Common myeloid progenitor, CD34-positive (primary cell): Measurements from ENCODE around the gene SAMD4A.
"Not testable (repeated sequence)": the region's sequence is repeated elsewhere in the genome, so short reads cannot be mapped to it uniquely, and the experiment has no call there.

Experiments used
- CTCF ChIA-PET: fragments of 350-600 bp; sonication (Branson Sonifier 250); formaldehyde crosslinking; loops from one replicate; lab custom pipeline; 2021; ENCODE audit warnings: antibody characterized with exemption; lab: Charles Lee
- POLR2A ChIA-PET: fragments of 350-600 bp; sonication (Branson Sonifier 250); formaldehyde crosslinking; loops from one replicate; lab custom pipeline; 2021; ENCODE audit warnings: antibody characterized with exemption; lab: Charles Lee
- DNase-seq, 3 donors: peaks; one replicate each; pipeline versions ENCODE4 v3.0.0 to v3.0.0-alpha.2; 2013
- H3K27ac ChIP-seq, 2 experiments: 1 replicate in 1 of 2; 2 replicates in 1 of 2; pipeline ENCODE4 v1.7.0; 2013; ENCODE audit warnings: inconsistent platforms in 2 of 2, low read length in 2 of 2, mild to moderate bottlenecking in 2 of 2, low read depth in 1 of 2, moderate library complexity in 1 of 2; ENCODE audit not compliant: severe bottlenecking in 2 of 2, insufficient read depth in 1 of 2, poor library complexity in 1 of 2
- H3K27me3 ChIP-seq, 5 experiments: replicated peaks in 2 of 5; 1 replicate in 3 of 5; 2 replicates in 2 of 5; pipeline versions ENCODE4 v1.6.1 to v1.7.0; 2013; ENCODE audit warnings: low read length in 4 of 5, mild to moderate bottlenecking in 2 of 5, moderate library complexity in 2 of 5, inconsistent platforms in 1 of 5; ENCODE audit not compliant: insufficient read depth in 5 of 5, control insufficient read depth in 4 of 5
- H3K36me3 ChIP-seq, 4 experiments: 1 replicate in 2 of 4; 2 replicates in 2 of 4; pipeline versions ENCODE4 v1.6.1 to v1.7.0; 2013; ENCODE audit warnings: low read length in 3 of 4, control low read depth in 1 of 4, mild to moderate bottlenecking in 1 of 4; ENCODE audit not compliant: control insufficient read depth in 4 of 4, insufficient read depth in 4 of 4
- H3K4me1 ChIP-seq, 4 experiments: 1 replicate in 3 of 4; 2 replicates in 1 of 4; pipeline versions ENCODE4 v1.6.1 to v1.7.1; 2013; ENCODE audit warnings: low read length in 3 of 4, mild to moderate bottlenecking in 3 of 4, control low read depth in 1 of 4, inconsistent platforms in 1 of 4, moderate library complexity in 1 of 4; ENCODE audit not compliant: control insufficient read depth in 4 of 4, insufficient read depth in 4 of 4; ENCODE audit errors: control extremely low read depth in 1 of 4
- H3K4me3 ChIP-seq, 7 experiments: 1 replicate in 4 of 7; 2 replicates in 3 of 7; pipeline versions ENCODE4 v1.5.1 to v1.7.0; 2013; ENCODE audit warnings: mild to moderate bottlenecking in 7 of 7, low read length in 6 of 7, moderate library complexity in 6 of 7, inconsistent platforms in 2 of 7, low read depth in 2 of 7, control low read depth in 1 of 7; ENCODE audit not compliant: insufficient read depth in 4 of 7, control insufficient read depth in 1 of 7; ENCODE audit errors: extremely low read depth in 1 of 7
- H3K9me3 ChIP-seq, 5 experiments: 1 replicate in 4 of 5; 2 replicates in 1 of 5; pipeline versions ENCODE4 v1.6.1 to v1.7.1; 2013; ENCODE audit warnings: low read length in 4 of 5, mild to moderate bottlenecking in 2 of 5, inconsistent platforms in 1 of 5, low read depth in 1 of 5, moderate library complexity in 1 of 5; ENCODE audit not compliant: control insufficient read depth in 4 of 5, insufficient read depth in 2 of 5; ENCODE audit errors: control extremely low read depth in 1 of 5
- WGBS: methylation state at CpG from one replicate; pipeline ENCODE4 v1.1.5; 2013; ENCODE audit not compliant: insufficient coverage; 5-methylcytosine and 5-hydroxymethylcytosine counted together

SAMD4A gene

GRCh38 chr14:54753396-54753795 lies 186.5 kb downstream of the SAMD4A start:
- POLR2A ChIA-PET, H3K27ac ChIP-seq, H3K9me3 ChIP-seq, H3K36me3 ChIP-seq, H3K4me3 ChIP-seq, DNase-seq, H3K27me3 ChIP-seq: not testable (repeated sequence)
- peaks cover 11 to 26% (median 20%) of the 10 kb centered on the region in 4 experiments for H3K4me1 ChIP-seq
- CTCF ChIA-PET: interaction anchor here (1.7 kb wide), 1 partner anchor 20 kb away, joined by 9 read pairs; no protein-coding TSS in a partner anchor
- WGBS: no CpG with 5 or more reads among the region's 3 CpGs

GRCh38 chr14:54754116-54754622 lies 187.2 kb downstream of the SAMD4A start:
- H3K36me3 ChIP-seq: no peaks in the 10 kb centered on the region
- no peaks in the 10 kb centered on the region for H3K9me3 ChIP-seq
- no peak overlapping the region for H3K4me3 ChIP-seq
- H3K27ac ChIP-seq: no peak overlapping the region
- POLR2A ChIA-PET: no interaction called here
- CTCF ChIA-PET: interaction anchor here (1.0 to 1.7 kb wide), 3 partner anchors 19 to 28 kb away, joined by 3 to 9 read pairs (median 3); no protein-coding TSS in a partner anchor
- no peak for DNase-seq
- 98% methylated on average over 4 of the region's 6 CpGs for WGBS
- no peaks in the 10 kb centered on the region for H3K27me3 ChIP-seq
- H3K4me1 ChIP-seq: peaks cover 11 to 26% (median 20%) of the 10 kb centered on the region in 4 experiments

- 95% methylated on average over 8 of the region's 11 CpGs for WGBS
- Histone ChIP-seq H3K27me3 (no peaks in the 10 kb centered on the region), H3K4me3 (no peak overlapping the region), H3K9me3 (no peaks in the 10 kb centered on the region), H3K36me3 (no peaks in the 10 kb centered on the region), H3K27ac (no peak overlapping the region), H3K4me1 (peaks cover 11 to 26% (median 20%) of the 10 kb centered on the region in 4 experiments)
- ChIA-PET CTCF (interaction anchor here (1.0 to 1.7 kb wide), 3 partner anchors 18 to 28 kb away, joined by 3 to 9 read pairs (median 3); no protein-coding TSS in a partner anchor), POLR2A (no interaction called here)
- no peak for DNase-seq
Observed at GRCh38 chr14:54754623-54755386, 187.9 kb downstream of the SAMD4A start.

- Histone ChIP-seq H3K4me1 (peaks cover 11 to 26% (median 21%) of the 10 kb centered on the region in 4 experiments), H3K4me3 (peak overlapping the region in 2 of 7 experiments; percentile 16 to 53), H3K27ac (no peak overlapping the region), H3K27me3 (no peaks in the 10 kb centered on the region), H3K36me3 (peaks cover 0 to 3% (median 0%) of the 10 kb centered on the region in 4 experiments), H3K9me3 (no peaks in the 10 kb centered on the region)
- CTCF ChIA-PET: interaction anchor here (0.7 to 3.7 kb wide), 10 partner anchors 10 to 65 kb away, joined by 3 to 19 read pairs (median 4); no protein-coding TSS in a partner anchor
- DNase-seq: peak in 2 of 3 donors; percentile 28 to 33
- 0% methylated on average over 1 of the region's 3 CpGs for WGBS
- POLR2A ChIA-PET: interaction anchor here (0.7 to 1.4 kb wide), 2 partner anchors 17 to 163 kb away, joined by 3 to 7 read pairs; no protein-coding TSS in a partner anchor
Observed at GRCh38 chr14:54756656-54757392, 189.9 kb downstream of the SAMD4A start.

- H3K36me3 ChIP-seq: peaks cover 0 to 3% (median 0%) of the 10 kb centered on the region in 4 experiments
- ChIA-PET POLR2A (interaction anchor here (0.7 kb wide), 1 partner anchor 162 kb away, joined by 3 read pairs; no protein-coding TSS in a partner anchor), CTCF (interaction anchor here (1.0 to 3.7 kb wide), 3 partner anchors 11 to 46 kb away, joined by 3 to 19 read pairs (median 8); no protein-coding TSS in a partner anchor)
- peaks cover 11 to 31% (median 24%) of the 10 kb centered on the region in 4 experiments for H3K4me1 ChIP-seq
- H3K9me3 ChIP-seq: no peaks in the 10 kb centered on the region
- H3K27me3 ChIP-seq: no peaks in the 10 kb centered on the region
- no peak overlapping the region for H3K27ac ChIP-seq
- no peak overlapping the region for H3K4me3 ChIP-seq
- DNase-seq: no peak
- WGBS: 90% methylated on average over 9 of the region's 9 CpGs
Observed at GRCh38 chr14:54758041-54758440, 191.1 kb downstream of the SAMD4A start.

GRCh38 chr14:54759982-54760585 lies 193.2 kb downstream of the SAMD4A start:
- peaks cover 11 to 31% (median 24%) of the 10 kb centered on the region in 4 experiments for H3K4me1 ChIP-seq
- ChIA-PET POLR2A (no interaction called here), CTCF (interaction anchor here (0.9 to 1.5 kb wide), 4 partner anchors 10 to 19 kb away, joined by 3 to 12 read pairs (median 5); no protein-coding TSS in a partner anchor)
- H3K36me3 ChIP-seq: peaks cover 0 to 3% (median 0%) of the 10 kb centered on the region in 4 experiments
- WGBS: 98% methylated on average over 30 of the region's 33 CpGs
- no peaks in the 10 kb centered on the region for H3K9me3 ChIP-seq
- no peaks in the 10 kb centered on the region for H3K27me3 ChIP-seq
- no peak for DNase-seq
- H3K27ac ChIP-seq: no peak overlapping the region
- H3K4me3 ChIP-seq: no peak overlapping the region
